Measurements from ENCODE around the gene MB.

Gene MB

GRCh38 chr22:35604621-35605368 lies 12.3 kb downstream of the MB start:
- no peak for TF ChIP-seq REST (IDR thresholded peaks at IDR 0.05; ENCODE audit: insufficient read depth in 1 of 2, low read depth in 2 of 2, low read length in 2 of 2)
- TF ChIP-seq FOXP2 (optimal IDR thresholded peaks at IDR 0.05; ENCODE audit: borderline replicate concordance, extremely low read depth, extremely low read length, insufficient read depth), result no peak
- no peak for TF ChIP-seq POLR2AphosphoS5 (IDR thresholded peaks at IDR 0.05; ENCODE audit: low read depth, low read length)
- TF ChIP-seq SIN3A (IDR thresholded peaks at IDR 0.05; ENCODE audit: borderline replicate concordance, insufficient read depth, low read length), result no peak
- TF ChIP-seq TAF1 (IDR thresholded peaks at IDR 0.05; ENCODE audit: borderline replicate concordance, insufficient read depth, low read length), result no peak

- TF ChIP-seq REST (IDR thresholded peaks at IDR 0.05; ENCODE audit: insufficient read depth in 1 of 2, low read depth in 2 of 2, low read length in 2 of 2) (no peak), FOXP2 (optimal IDR thresholded peaks at IDR 0.05; ENCODE audit: borderline replicate concordance, extremely low read depth, extremely low read length, insufficient read depth) (no peak), TAF1 (IDR thresholded peaks at IDR 0.05; ENCODE audit: borderline replicate concordance, insufficient read depth, low read length) (no peak), POLR2AphosphoS5 (IDR thresholded peaks at IDR 0.05; ENCODE audit: low read depth, low read length) (no peak), SIN3A (IDR thresholded peaks at IDR 0.05; ENCODE audit: borderline replicate concordance, insufficient read depth, low read length) (no peak)
Observed at GRCh38 chr22:35601743-35602615, 15.2 kb downstream of the MB start.

- TF ChIP-seq REST (IDR thresholded peaks at IDR 0.05; ENCODE audit: insufficient read depth in 1 of 2, low read depth in 2 of 2, low read length in 2 of 2) (no peak), FOXP2 (optimal IDR thresholded peaks at IDR 0.05; ENCODE audit: borderline replicate concordance, extremely low read depth, extremely low read length, insufficient read depth) (no peak), POLR2AphosphoS5 (IDR thresholded peaks at IDR 0.05; ENCODE audit: low read depth, low read length) (no peak), SIN3A (IDR thresholded peaks at IDR 0.05; ENCODE audit: borderline replicate concordance, insufficient read depth, low read length) (no peak), TAF1 (IDR thresholded peaks at IDR 0.05; ENCODE audit: borderline replicate concordance, insufficient read depth, low read length) (no peak)
Observed at GRCh38 chr22:35601013-35601580, 16.0 kb downstream of the MB start.

GRCh38 chr22:35600476-35600875 lies 16.7 kb downstream of the MB start:
- TF ChIP-seq TAF1 (IDR thresholded peaks at IDR 0.05; ENCODE audit: borderline replicate concordance, insufficient read depth, low read length) (no peak), SIN3A (IDR thresholded peaks at IDR 0.05; ENCODE audit: borderline replicate concordance, insufficient read depth, low read length) (no peak), REST (IDR thresholded peaks at IDR 0.05; ENCODE audit: insufficient read depth in 1 of 2, low read depth in 2 of 2, low read length in 2 of 2) (no peak), POLR2AphosphoS5 (IDR thresholded peaks at IDR 0.05; ENCODE audit: low read depth, low read length) (no peak), FOXP2 (optimal IDR thresholded peaks at IDR 0.05; ENCODE audit: borderline replicate concordance, extremely low read depth, extremely low read length, insufficient read depth) (no peak)
